Iris pigment epithelial cell (primary cell): ENCODE results near the gene ARHGAP40.

Experiments used
- DNase-seq: peaks from one replicate; pipeline ENCODE4 v3.0.0-alpha.2; 2011; ENCODE audit warnings: low read depth

Gene ARHGAP40

GRCh38 chr20:38601216-38602184 lies at the start of gene ARHGAP40:
ARHGAP40 (plus strand) TSS chr20:38601809.
- peak; percentile 31 for DNase-seq

- DNase-seq, result peak; percentile 58
These were observed 46.6 kb upstream of the ARHGAP40 start for GRCh38 chr20:38554986-38555385.

GRCh38 chr20:38555395-38555794 lies 46.2 kb upstream of the ARHGAP40 start:
- no peak for DNase-seq

- DNase-seq, result no peak
These were observed 44.4 kb upstream of the ARHGAP40 start for GRCh38 chr20:38557174-38557573.

DNA sequence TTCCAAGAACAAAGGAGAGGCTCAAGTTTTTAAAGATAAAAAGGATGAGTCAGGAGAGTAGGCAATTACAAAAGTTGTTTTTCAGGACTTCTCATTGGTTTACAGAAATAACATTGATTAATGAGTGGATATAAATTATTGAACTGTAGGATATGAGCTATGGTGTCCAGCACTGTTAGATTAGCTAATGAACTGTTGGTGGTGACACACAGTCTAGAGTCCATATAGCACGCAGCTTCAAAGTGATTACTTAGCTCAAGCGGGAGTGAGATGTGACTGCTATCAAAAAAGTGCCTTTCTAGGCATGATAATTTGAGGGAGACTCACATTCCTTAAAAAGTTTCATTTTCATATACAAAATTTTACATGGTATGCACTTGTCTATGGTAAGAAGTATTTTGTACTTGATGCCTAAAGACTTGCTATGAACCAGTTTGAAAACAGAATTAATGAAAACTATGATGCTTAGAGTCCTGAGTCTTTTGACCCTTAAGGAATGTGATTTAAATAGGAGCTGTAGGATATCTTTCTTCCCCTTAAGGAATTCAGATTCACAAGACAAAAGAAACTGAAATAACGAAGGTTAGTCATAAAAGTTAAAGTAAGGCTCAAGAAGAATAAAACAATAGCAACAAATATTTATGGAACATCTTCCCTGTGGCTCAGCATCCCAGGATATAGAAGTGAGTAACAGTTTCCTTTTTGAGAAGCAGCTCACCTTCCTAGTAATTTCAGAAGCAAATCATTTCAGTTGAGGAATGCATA lies 42.8 kb upstream of the ARHGAP40 start:
- DNase-seq, result no peak

DNA sequence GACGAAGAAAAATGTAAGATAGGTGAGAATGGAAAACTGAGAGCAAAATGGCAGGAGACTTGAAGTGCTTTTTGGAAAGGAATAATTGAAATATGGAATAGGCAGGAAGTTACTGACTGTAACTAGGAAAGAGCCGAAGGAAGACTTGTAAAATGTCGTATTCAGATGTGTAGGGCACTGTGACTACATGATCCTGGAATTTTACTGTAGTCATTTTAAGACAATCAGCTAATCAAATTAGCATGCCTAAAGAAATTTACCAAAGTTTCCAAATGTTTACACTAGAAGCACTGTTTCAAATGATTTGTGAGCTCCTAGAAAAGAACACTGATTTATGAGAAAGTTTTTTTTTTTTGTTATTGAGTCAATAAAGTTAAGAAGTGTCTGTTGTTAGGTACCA lies 41.8 kb upstream of the ARHGAP40 start:
- no peak for DNase-seq

DNA sequence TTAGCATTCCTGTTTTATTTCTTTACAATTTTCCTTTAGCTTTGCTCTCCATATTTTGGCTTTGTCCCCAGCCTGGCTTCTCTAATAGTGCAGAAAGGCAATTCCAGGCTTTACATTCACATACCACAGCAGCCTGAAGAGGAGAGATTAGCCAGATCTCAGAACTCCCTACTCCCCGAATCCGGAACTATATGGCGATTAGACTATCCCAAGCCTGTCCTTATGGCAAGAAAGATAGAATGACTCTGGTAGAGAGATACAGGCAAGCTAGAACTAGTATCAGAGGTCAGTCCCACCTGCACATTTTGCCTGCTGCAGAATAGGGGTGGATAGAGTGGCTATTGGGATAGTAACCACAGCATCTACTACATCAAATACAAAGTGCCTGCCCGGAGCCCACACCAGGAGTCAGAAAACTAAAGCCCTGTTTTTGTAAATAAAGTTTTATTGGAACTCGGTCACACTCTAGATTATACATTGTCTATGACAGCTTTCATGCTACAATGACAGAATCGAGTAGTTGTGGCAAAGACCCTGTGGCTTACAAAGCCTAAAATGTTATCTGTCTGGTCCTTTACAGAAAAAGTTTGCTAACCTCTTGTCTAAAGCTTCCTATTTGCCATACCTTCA lies 37.7 kb upstream of the ARHGAP40 start:
- DNase-seq, result no peak

DNA sequence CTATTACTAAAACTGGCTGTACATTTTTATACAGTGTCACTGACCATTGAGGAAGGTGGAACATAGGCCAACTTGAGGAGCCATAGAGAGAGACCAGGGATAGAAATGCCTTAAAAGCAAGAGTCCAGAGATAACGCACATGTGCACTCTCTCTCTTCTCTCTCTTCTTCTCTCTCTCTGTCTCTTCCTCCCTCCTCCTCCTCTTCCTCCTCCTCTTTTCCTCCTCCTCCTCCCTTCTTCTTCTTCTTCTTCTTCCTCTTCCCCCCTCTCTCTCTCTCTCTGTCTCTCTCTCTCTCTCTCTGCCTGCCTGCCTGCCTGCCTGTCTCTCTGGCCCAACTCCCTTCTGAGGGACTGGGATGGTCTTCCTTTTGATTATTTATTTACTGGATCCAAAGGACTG lies 36.9 kb upstream of the ARHGAP40 start:
- DNase-seq, result no peak

- DNase-seq, result no peak
These were observed 35.5 kb upstream of the ARHGAP40 start for GRCh38 chr20:38566036-38566598.

- no peak for DNase-seq
These were observed 31.7 kb upstream of the ARHGAP40 start for GRCh38 chr20:38569747-38570525.

DNA sequence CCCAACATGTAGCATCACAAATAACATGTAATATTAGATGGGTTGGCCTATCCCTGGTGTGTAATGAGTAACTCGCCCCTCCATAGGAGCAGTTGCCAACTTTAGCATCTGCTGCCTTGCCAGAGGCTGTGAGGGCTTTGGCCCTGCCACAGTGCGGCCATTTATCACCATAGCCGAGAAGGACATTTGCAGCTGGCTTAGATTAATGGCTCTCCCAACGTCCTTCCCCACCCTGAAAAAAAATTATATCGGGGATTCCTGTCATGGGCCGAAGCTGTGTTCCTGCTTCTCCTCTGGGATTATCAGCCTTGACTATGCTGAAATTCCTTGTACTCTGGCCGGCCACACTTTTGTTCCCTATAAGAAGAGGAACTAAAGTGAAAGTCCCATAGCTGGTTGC lies 28.2 kb upstream of the ARHGAP40 start:
- DNase-seq, result no peak

DNA sequence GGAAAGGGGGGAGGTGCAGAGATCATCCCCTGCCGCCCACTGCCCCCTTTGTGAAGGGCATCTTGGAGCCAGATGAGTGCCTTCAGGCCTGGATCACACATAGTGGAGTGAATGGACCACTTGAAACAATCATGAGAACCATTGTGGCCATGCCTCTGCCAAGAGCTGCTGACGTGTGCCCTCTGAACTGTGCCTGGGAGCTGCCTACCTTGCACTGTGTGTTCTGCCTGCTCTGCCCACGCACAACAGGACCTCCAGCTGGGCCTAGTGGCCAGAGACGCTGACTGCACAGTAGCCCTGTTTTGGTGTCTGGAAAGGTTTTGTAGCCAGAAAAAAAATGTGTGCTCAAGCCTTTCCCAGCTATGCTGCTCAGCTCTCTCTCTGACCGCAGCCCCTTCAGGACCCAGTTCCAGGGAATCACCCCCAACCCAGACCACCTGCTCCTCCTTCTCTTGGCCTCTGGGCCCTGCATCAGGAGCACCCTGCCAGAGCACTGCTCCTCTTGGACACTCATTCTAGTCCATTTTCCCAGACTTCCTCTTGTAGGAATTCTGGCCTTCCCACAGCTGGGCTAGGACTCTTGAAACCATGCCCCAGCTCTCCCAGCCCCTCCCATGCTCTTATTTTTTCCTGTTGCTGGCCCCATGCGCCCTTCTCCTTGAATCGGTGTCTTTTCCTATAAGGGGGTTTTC lies 22.2 kb upstream of the ARHGAP40 start:
- no peak for DNase-seq

DNA sequence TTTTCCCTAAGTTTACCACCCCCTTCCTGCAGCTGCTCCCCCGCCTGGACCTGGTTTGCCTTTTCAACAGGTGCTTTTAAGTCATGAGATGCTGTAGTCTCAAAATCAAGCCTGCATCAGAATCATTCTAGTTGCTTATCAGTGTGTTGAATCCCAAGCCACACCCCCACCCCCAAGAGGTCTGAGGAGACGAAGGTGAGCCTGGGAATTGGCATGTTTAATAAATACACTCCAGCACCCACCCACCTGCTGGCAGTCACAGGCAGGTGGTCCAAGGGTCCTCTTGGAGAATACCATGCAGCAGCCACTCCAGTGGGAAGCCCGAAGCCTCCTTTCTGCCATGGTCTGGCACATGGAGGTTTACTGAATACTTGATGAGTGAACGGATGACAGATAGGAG lies 21.7 kb upstream of the ARHGAP40 start:
- no peak for DNase-seq

DNA sequence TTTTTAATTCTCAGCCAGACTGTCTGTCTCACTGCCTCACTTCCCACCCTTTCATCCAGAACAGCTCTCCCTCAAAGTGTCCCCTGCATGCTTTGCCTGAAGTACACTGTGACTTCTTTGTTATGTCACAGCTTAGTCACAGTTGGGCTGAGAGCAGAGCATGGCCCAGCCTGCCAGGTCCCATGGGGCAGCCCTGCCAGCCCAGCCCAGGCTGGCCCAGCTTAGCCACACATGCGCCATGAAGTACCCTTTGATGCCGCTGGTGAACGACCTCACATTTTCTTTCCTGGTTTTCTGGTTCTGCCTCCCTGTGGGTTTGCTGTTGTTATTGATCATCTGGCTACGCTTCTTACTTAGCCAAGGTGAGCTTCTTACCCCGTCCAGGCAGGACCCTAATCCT lies 20.6 kb upstream of the ARHGAP40 start, which contains the start of gene ADIG:
TSS of gene ADIG (plus strand) at position 185 of the 400 bp plus-strand sequence. CDS start at position 239, 54 bp downstream.
- no peak for DNase-seq

DNA sequence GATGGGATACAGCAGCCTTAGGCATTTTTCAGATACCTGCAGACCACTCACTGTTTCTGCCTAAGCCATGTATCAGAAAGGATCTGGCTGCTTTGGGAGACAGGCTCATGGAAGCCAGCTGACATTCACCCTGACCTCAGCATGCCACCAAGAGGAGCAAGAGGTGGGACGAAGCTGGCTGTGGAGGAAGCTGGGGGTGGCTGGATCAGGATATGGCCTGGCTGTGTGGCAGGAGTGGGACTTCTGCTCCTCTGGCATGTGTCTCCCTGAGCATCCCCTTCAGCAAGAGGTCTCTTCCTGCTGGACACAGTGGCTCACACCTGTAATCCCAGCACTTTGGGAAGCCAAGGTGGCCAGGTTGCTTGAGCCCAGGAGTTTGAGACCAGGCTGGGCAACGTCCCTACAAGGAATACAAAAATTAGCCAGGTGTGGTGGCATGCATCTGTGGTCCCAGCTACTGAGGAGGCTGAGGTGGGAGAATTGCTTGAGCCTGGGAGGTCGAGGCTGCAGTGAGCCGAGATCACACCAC lies 19.7 kb upstream of the ARHGAP40 start:
- DNase-seq, result no peak

DNA sequence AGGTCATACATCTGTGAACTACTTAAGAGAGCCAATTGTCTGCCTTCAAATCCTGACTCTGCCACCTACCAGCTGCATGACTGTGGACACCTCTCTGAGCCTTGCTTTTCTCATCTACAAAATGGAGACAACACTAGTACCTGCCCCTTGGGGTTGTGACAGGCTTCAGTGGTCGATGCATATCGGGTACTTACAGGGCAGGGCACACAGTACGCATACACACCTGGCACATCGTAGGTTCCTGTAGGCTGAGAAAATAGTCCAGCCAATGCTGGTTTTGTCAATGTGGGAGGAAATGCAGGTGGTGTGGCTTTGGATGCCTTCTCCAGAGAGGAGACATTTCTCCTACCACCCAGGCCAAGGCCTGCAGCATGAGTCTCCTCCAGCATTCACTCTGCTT lies 18.3 kb upstream of the ARHGAP40 start:
- no peak for DNase-seq

GRCh38 chr20:38584099-38584763 lies 17.4 kb upstream of the ARHGAP40 start:
- DNase-seq, result no peak

- DNase-seq, result no peak
These were observed 16.0 kb upstream of the ARHGAP40 start for GRCh38 chr20:38585404-38586180.

DNA sequence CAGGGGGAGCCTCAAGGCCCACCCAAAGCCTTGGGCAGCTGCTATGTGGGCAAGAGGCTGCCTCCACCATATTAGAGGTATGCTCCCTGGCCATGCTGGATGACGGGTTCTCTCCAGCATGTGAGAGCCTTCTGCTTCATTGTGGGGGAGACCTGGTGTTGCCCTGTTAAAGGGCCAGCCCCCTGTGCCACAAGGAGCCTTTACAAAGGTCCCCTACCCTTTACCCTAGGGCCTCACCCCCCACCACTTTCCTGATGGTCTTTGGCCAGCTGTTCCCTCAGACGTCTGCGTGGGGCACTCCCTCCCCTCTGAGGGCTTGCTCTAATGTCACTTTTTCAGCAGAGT lies 15.5 kb upstream of the ARHGAP40 start:
- DNase-seq, result no peak
